T-helper 2 cell (primary cell): ENCODE data around the gene MAD2L2.

Source experiments
- DNase-seq, 5 experiments: peaks; one replicate each; pipeline versions ENCODE4 v3.0.0 to v3.0.0-alpha.2; 2012 to 2022

Gene MAD2L2

DNA sequence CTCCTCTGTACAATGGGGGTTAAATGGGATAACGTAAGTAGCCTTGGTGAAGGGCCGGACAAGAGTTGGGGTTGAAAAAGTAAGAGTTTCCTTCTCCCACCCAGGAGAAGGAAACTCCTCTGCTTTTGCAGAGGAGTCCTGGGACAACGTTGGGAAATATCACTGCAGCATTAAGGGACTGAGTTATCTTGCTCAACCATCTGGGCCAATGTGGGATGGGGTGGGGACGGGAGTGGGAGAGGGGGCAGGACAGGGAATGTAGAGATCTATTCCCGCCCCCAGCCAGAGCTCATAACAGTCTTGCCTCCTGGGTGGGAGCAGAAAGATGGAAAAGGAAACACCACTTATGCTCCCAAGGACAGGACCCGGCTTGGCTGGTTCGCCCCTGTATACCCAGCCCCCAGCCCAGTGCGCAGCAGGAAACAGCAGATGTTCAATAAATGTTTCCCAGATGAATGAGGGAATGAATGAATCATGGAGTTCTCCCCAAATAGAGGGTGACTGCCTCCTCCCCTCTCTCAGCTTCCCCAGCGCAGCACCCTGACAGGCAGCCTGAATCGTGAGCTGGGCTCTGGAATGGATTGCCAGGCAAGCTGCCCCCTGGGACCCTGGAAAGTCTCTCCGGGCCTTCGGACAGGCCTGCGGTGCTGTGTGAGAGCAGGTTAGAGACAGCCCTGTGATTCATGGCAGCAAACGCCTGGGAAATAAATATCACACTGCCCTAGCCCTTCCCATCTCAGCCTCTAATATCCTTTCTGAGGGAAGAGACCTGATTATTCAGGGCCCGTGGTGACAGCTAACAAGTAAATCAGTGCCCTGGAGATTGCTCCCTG, 51.5 kb downstream of the MAD2L2 start:
- DNase-seq = no peak

DNA sequence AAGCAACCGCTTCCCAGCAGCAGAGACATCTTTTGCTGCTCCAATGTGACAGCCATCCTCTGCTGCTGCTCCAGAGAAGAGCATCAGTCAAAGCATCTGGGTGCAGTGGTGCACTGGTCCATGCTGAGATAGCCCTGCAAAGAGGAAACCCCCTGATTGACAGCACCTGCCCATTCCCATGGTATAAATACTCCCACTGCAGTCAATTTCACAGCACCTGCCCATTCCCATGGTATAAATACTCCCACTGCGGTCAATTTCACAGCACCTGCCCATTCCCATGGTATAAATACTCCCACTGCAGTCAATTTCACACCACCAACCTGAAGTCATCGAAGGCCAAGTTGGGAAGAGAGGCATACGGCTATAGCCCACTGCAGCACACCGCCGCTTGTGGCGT, 52.2 kb downstream of the MAD2L2 start:
- no peak for DNase-seq

DNA sequence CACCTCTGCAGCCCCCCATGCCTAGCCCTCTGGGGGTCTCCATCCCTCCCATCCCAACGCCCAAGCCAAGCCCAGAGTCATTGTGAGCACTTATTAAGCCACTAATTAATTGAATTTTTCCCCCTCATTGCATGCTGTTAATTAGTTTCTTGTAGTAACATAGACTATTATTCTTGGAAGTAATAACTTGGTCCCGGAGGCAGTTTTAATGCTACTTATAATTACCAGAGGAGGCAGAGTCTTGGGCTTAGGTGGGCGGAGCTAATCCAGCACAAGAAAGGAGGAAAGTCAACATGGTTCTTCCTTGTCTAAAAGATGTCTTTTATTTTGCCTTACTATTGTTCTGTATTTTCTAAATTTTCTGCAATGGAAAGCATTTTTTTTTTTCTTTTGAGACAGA, 54.4 kb downstream of the MAD2L2 start:
- DNase-seq = no peak
